ENCODE data around the gene IFITM1. TPM values are rescaled to one million over a fixed set of nuclear protein-coding genes. Genes with fewer than 3 reads are reported as not detected.

The IFITM1 gene

DNA sequence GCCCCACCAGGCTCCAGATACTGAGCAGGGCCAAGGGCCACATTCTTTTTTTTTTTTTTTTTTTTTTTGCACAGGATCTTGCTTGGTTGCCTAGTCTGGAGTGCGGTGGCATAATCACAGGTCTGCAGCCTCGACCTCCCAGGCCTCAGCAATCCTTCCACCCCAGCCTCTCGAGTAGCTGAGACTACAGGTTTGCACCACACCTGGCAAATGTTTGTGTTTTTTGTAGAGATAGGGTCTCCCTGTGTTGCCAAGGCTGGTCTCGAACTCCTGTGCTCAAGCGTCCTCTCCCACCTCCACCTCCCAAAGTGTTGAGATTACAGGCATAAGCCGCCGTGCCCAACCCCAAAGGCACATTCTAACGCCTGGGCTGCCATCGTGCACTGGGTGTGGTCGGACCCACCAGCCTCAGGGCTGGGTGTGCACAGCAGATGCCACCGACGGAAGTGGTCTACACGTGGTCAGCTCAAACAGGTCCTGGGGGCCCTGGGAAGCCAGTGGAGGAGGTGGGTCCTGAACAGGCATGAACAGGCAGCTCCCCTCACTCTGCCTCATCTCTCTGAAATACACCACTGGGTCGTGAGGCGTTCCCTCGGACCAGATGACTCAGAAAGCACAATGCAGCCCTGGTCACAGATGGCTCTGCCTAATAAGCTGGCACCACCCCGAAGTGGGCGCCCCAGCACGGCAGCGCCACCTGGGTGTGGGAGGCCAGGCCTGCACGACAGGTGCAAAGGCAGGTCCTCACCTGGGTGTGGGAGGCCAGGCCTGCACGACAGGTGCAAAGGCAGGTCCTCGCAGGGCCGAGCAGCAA lies 50.3 kb downstream of the IFITM1 start:
- peaks cover 41% of the 10 kb centered on the region for H3K27me3 ChIP-seq (ENCODE audit: control insufficient read depth, insufficient read depth, low read length)
- H3K9ac ChIP-seq (ENCODE audit: low read depth, low read length), result no peak overlapping the region
- H3K4me1 ChIP-seq (ENCODE audit: control insufficient read depth, insufficient read depth, low read length), result peaks cover 2% of the 10 kb centered on the region
- H3K4me3 ChIP-seq (ENCODE audit: low read length), result no peak overlapping the region
- no peak overlapping the region for H3K4me2 ChIP-seq (ENCODE audit: low read length)
- H3K36me3 ChIP-seq (ENCODE audit: insufficient read depth, low read length), result no peaks in the 10 kb centered on the region
- H3K9me3 ChIP-seq (replicated peaks; ENCODE audit: low read length), result no peaks in the 10 kb centered on the region

Small RNA genes lying within 50 kb of the gene (small RNA-seq; reads per million reads assigned to genes)
- gene AC136475.6, result not detected
